Progenitor cell of endocrine pancreas (in vitro differentiated cells): ENCODE results near the gene ACSS3. TPM values are rescaled to one million over a fixed set of nuclear protein-coding genes. Genes with fewer than 3 reads are reported as not detected.

ENCODE experiments used
- DNase-seq: peaks from one replicate; pipeline ENCODE4 v3.0.0; 2021; ENCODE audit warnings: low spot score; ENCODE audit not compliant: unreplicated experiment
- H3K27ac Mint-ChIP-seq: 2 replicates; pipeline ENCODE4 v1.8.0; 2021; ENCODE audit warnings: mild to moderate bottlenecking, moderate library complexity, mixed read lengths
- H3K27me3 Mint-ChIP-seq: 2 replicates; pipeline ENCODE4 v1.8.0; 2021; ENCODE audit warnings: mixed read lengths
- H3K36me3 Mint-ChIP-seq: 2 replicates; pipeline ENCODE4 v1.8.0; 2022; ENCODE audit warnings: mixed read lengths; ENCODE audit not compliant: insufficient read depth
- H3K4me1 Mint-ChIP-seq: 2 replicates; pipeline ENCODE4 v1.8.0; 2021; ENCODE audit warnings: low read depth, mixed read lengths
- H3K4me3 Mint-ChIP-seq: 2 replicates; pipeline ENCODE4 v1.8.0; 2021; ENCODE audit warnings: low read depth, mild to moderate bottlenecking, moderate library complexity, mixed read lengths
- H3K9me3 Mint-ChIP-seq: 2 replicates; pipeline ENCODE4 v1.8.0; 2021; ENCODE audit warnings: low read depth, mixed read lengths
- total RNA-seq: library from RNA; stranded (reverse); gene quantifications from 2 replicates; pipeline ENCODE4 v1.2.1, GENCODE V29; 2021
- TF ChIP-seq, protein P1 (sequence below): fragments of 200-600 bp; sonication (generic); IDR thresholded peaks from one replicate; pipeline ENCODE4 v1.5.0; 2021; ENCODE audit warnings: antibody characterized with exemption, mild to moderate bottlenecking; ENCODE audit not compliant: unreplicated experiment

Gene ACSS3
- total RNA-seq, 1 donor from 2014 or later, result 15.9 TPM

DNA sequence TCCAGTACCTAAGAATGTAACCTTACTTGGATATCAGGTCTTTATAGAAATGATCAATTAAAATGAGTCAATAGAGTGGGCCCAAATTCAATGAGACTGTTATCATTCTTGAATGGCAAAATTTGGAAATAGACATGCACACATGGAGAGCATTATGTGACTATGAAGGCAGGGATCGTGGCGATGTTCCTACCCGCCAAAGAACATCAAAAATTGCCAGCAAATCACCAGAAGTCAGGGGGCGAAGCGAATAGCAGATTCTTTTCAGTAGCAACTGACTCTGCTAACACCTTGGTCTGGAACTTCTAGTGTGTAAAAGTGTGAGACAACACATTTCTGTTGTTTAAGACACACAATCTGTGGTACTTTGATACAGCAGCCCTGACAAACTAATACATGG is 192.5 kb downstream of the ACSS3 start:
- no peaks in the 10 kb centered on the region for H3K36me3 Mint-ChIP-seq
- H3K27me3 Mint-ChIP-seq, result no peaks in the 10 kb centered on the region
- no peak overlapping the region for H3K27ac Mint-ChIP-seq
- TF ChIP-seq, protein P1, sequence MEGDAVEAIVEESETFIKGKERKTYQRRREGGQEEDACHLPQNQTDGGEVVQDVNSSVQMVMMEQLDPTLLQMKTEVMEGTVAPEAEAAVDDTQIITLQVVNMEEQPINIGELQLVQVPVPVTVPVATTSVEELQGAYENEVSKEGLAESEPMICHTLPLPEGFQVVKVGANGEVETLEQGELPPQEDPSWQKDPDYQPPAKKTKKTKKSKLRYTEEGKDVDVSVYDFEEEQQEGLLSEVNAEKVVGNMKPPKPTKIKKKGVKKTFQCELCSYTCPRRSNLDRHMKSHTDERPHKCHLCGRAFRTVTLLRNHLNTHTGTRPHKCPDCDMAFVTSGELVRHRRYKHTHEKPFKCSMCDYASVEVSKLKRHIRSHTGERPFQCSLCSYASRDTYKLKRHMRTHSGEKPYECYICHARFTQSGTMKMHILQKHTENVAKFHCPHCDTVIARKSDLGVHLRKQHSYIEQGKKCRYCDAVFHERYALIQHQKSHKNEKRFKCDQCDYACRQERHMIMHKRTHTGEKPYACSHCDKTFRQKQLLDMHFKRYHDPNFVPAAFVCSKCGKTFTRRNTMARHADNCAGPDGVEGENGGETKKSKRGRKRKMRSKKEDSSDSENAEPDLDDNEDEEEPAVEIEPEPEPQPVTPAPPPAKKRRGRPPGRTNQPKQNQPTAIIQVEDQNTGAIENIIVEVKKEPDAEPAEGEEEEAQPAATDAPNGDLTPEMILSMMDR, result no peak
- no peaks in the 10 kb centered on the region for H3K9me3 Mint-ChIP-seq
- no peaks in the 10 kb centered on the region for H3K4me1 Mint-ChIP-seq
- no peak for DNase-seq
- no peak overlapping the region for H3K4me3 Mint-ChIP-seq

- H3K4me1 Mint-ChIP-seq, result no peaks in the 10 kb centered on the region
Measured at GRCh38 chr12:81274637-81275529, 197.0 kb downstream of the ACSS3 start.

DNA sequence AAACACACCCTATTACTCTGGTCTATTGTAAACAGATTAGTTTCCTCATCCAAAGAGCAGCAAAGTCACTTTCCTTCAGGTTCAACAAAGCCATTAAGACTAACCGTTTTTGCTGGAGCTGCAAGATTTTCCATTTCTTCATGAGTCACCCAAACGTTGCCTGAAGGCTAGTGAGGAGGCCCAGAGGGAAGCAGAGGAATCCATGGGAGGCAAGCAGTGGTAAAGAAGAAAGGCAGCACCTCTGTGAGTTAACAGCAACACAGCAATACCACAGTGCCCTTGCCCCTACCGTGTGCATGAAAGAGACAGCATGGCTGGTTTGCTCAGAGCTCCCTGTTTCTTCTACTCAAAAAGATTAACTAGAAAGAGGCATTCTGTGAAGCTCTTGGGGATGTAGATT is 206.3 kb downstream of the ACSS3 start:
- H3K4me1 Mint-ChIP-seq, result no peaks in the 10 kb centered on the region

More at GRCh38 chr12:81274637-81275529, 197.0 kb downstream of the ACSS3 start:
- H3K27me3 Mint-ChIP-seq, result no peaks in the 10 kb centered on the region
- peak overlapping the region; percentile 34 for H3K27ac Mint-ChIP-seq
- TF ChIP-seq, protein P1, result no peak
- DNase-seq, result no peak
- H3K9me3 Mint-ChIP-seq, result no peaks in the 10 kb centered on the region
- H3K36me3 Mint-ChIP-seq, result no peaks in the 10 kb centered on the region
- no peak overlapping the region for H3K4me3 Mint-ChIP-seq

DNA sequence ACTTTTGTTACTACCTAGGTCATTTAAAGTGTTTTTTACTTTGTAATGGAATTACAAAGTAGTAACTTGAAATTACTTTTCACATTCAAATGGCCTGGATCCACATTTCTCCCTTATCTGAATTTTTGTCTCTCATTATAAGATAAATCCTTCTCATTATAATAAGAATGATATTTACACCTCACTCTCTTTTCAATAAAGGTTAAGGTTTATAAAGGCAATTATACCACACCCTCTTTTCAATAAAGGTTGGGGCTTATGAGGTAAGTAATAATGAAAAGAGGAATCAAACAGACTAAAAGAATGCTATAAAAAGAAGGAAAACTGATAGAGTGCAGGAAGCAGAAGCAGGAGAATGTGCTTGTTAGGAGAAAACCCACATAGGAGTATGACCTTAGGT is 210.8 kb downstream of the ACSS3 start:
- Mint-ChIP-seq H3K36me3 (no peaks in the 10 kb centered on the region), H3K27me3 (no peaks in the 10 kb centered on the region), H3K27ac (no peak overlapping the region), H3K4me3 (no peak overlapping the region), H3K9me3 (no peaks in the 10 kb centered on the region), H3K4me1 (no peaks in the 10 kb centered on the region)
- DNase-seq, result no peak
- TF ChIP-seq, protein P1, result no peak

More for the DNA sequence above, 206.3 kb downstream of the ACSS3 start:
- Mint-ChIP-seq H3K27me3 (no peaks in the 10 kb centered on the region), H3K27ac (no peak overlapping the region), H3K36me3 (no peaks in the 10 kb centered on the region), H3K9me3 (no peaks in the 10 kb centered on the region), H3K4me3 (no peak overlapping the region)
- no peak for DNase-seq
- TF ChIP-seq, protein P1, result no peak

- Mint-ChIP-seq H3K36me3 (no peaks in the 10 kb centered on the region), H3K27ac (no peak overlapping the region), H3K4me1 (no peaks in the 10 kb centered on the region), H3K27me3 (no peaks in the 10 kb centered on the region), H3K4me3 (no peak overlapping the region), H3K9me3 (no peaks in the 10 kb centered on the region)
- DNase-seq, result no peak
- TF ChIP-seq, protein P1, result no peak
Measured at GRCh38 chr12:81294325-81295190, 216.7 kb downstream of the ACSS3 start.
